ENCODE data around the gene KCNJ14.

KCNJ14 gene

GRCh38 chr19:48490981-48491792 is 35.8 kb downstream of the KCNJ14 start:
- peak; percentile 97 for DNase-seq (ENCODE audit: low spot score)
- no peak for TF ChIP-seq CTCF (IDR thresholded peaks at IDR 0.05; ENCODE audit: extremely low read depth, missing control alignments)

GRCh38 chr19:48491793-48492123 is 36.4 kb downstream of the KCNJ14 start:
- no peak for DNase-seq (ENCODE audit: low spot score)
- TF ChIP-seq CTCF (IDR thresholded peaks at IDR 0.05; ENCODE audit: extremely low read depth, missing control alignments), result no peak

GRCh38 chr19:48492925-48493717 is 37.7 kb downstream of the KCNJ14 start:
- DNase-seq (ENCODE audit: low spot score), result peak; percentile 98
- no peak for TF ChIP-seq CTCF (IDR thresholded peaks at IDR 0.05; ENCODE audit: extremely low read depth, missing control alignments)

GRCh38 chr19:48493718-48494401 is 38.5 kb downstream of the KCNJ14 start:
- DNase-seq (ENCODE audit: low spot score), result no peak
- TF ChIP-seq CTCF (IDR thresholded peaks at IDR 0.05; ENCODE audit: extremely low read depth, missing control alignments), result no peak

- TF ChIP-seq CTCF (IDR thresholded peaks at IDR 0.05; ENCODE audit: extremely low read depth, missing control alignments), result no peak
- no peak for DNase-seq (ENCODE audit: low spot score)
These were observed 40.0 kb downstream of the KCNJ14 start for GRCh38 chr19:48495396-48495795.

GRCh38 chr19:48496959-48497727 is 41.8 kb downstream of the KCNJ14 start:
- TF ChIP-seq CTCF (IDR thresholded peaks at IDR 0.05; ENCODE audit: extremely low read depth, missing control alignments), result no peak
- DNase-seq (ENCODE audit: low spot score), result no peak

All from GM20000 (cell line).